ENCODE results near the gene BCKDHB.
A peak's percentile ranks its signal among the peaks of the same experiment; 100 is the strongest.

Gene BCKDHB

DNA sequence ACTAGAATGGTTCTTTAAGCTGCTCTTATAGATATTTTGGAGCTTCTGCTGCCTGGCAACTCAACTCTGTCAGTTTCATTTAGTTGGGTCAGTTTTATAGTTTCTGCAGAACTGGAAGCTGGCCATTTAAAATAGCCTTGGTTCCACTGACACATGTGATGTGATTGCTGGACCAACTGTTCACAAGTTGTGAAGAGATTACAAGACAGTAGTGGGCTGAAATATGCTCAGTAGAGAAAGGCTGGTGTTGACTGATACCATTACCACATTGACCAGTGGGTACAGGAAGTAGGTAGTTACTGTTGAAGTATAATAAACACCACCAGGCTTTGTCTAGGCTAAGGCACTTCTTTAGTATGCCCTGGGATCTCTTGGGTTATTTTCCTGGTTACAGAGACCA lies 39.0 kb downstream of the BCKDHB start:
- Histone ChIP-seq H3K4me1 (ENCODE audit: low read length) (peaks cover 39% of the 10 kb centered on the region), H4K20me1 (ENCODE audit: insufficient read depth, low read length) (no peaks in the 10 kb centered on the region), H3K4me3 (ENCODE audit: low read length) (no peak overlapping the region), H3K4me2 (ENCODE audit: low read depth, low read length) (no peak overlapping the region), H3K36me3 (replicated peaks; ENCODE audit: insufficient read depth, low read length) (no peaks in the 10 kb centered on the region), H3K9ac (ENCODE audit: low read length) (no peak overlapping the region), H3K79me2 (ENCODE audit: low read length) (no peaks in the 10 kb centered on the region), H3K9me2 (replicated peaks; ENCODE audit: insufficient read depth, low read length) (no peaks in the 10 kb centered on the region), H3F3A (ENCODE audit: insufficient read depth, low read length) (peaks cover 15% of the 10 kb centered on the region; the same call in 1 of the 2 replicates), H3K27me3 (replicated peaks; ENCODE audit: insufficient read depth, low read length) (no peaks in the 10 kb centered on the region), H3K9me3 (replicated peaks; ENCODE audit: insufficient read depth, low read length) (no peaks in the 10 kb centered on the region), H3K27ac (ENCODE audit: low read length) (peak overlapping the region; percentile 12; the same call in 1 of the 2 replicates), H2AFZ (ENCODE audit: low read length) (no peak overlapping the region)
- TF ChIP-seq EZH2phosphoT487 (IDR thresholded peaks at IDR 0.05; ENCODE audit: low read length), result no peak
- TF ChIP-seq, protein P1, sequence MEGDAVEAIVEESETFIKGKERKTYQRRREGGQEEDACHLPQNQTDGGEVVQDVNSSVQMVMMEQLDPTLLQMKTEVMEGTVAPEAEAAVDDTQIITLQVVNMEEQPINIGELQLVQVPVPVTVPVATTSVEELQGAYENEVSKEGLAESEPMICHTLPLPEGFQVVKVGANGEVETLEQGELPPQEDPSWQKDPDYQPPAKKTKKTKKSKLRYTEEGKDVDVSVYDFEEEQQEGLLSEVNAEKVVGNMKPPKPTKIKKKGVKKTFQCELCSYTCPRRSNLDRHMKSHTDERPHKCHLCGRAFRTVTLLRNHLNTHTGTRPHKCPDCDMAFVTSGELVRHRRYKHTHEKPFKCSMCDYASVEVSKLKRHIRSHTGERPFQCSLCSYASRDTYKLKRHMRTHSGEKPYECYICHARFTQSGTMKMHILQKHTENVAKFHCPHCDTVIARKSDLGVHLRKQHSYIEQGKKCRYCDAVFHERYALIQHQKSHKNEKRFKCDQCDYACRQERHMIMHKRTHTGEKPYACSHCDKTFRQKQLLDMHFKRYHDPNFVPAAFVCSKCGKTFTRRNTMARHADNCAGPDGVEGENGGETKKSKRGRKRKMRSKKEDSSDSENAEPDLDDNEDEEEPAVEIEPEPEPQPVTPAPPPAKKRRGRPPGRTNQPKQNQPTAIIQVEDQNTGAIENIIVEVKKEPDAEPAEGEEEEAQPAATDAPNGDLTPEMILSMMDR (IDR thresholded peaks at IDR 0.05; ENCODE audit: low read length), result no peak
- no peak for TF ChIP-seq EZH2 (optimal IDR thresholded peaks at IDR 0.05; ENCODE audit: low read depth, low read length)
- peak; percentile 29 for DNase-seq

DNA sequence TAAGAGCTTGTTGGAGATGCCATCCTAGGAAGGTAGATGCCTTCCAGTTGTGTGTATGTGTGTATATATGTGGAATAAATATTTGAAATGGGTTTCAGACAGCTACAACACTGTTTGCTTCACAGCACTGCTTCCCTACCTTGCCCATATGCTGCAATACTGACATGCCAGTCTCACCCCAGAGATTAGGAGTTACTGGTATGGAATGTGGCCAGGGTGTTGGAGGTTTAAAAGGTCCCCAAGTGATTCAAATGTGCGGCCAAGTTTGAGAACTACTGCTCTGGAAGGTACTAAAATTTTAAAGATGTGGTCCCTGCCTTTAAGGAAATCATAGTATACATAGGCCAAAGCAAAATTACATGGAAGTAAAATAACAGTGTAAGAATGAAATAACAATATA lies 39.5 kb downstream of the BCKDHB start:
- Histone ChIP-seq H2AFZ (ENCODE audit: low read length) (no peak overlapping the region), H3K27me3 (replicated peaks; ENCODE audit: insufficient read depth, low read length) (no peaks in the 10 kb centered on the region)
- TF ChIP-seq EZH2phosphoT487 (IDR thresholded peaks at IDR 0.05; ENCODE audit: low read length) (no peak), EZH2 (optimal IDR thresholded peaks at IDR 0.05; ENCODE audit: low read depth, low read length) (no peak)
- TF ChIP-seq, protein P1 (IDR thresholded peaks at IDR 0.05; ENCODE audit: low read length), result no peak

DNA sequence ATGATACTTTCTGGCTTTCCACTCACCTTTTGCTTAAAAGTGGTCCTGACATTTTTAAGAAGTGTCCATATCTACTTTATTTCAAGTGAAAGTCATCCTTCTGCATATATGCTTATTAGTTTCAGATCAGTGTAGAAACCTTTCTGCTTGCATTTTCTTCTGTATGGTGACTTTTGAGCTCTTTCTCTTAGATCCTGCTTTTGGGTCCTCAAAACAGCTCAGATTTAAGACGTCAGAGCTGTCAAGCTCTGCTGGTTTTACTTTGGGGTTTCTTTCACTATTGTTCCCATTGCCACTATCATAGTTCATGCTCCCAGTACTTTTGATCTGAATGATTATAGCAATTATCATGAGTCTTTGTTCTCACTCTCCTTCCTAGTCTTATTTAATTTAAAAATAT lies 41.7 kb downstream of the BCKDHB start:
- Histone ChIP-seq H4K20me1 (ENCODE audit: insufficient read depth, low read length) (no peaks in the 10 kb centered on the region), H3K4me2 (ENCODE audit: low read depth, low read length) (peak overlapping the region; percentile 16), H3K4me3 (ENCODE audit: low read length) (no peak overlapping the region), H3K4me1 (ENCODE audit: low read length) (peaks cover 39% of the 10 kb centered on the region), H3K9ac (ENCODE audit: low read length) (no peak overlapping the region), H2AFZ (ENCODE audit: low read length) (no peak overlapping the region), H3K27me3 (replicated peaks; ENCODE audit: insufficient read depth, low read length) (no peaks in the 10 kb centered on the region), H3K9me2 (replicated peaks; ENCODE audit: insufficient read depth, low read length) (no peaks in the 10 kb centered on the region), H3K9me3 (replicated peaks; ENCODE audit: insufficient read depth, low read length) (no peaks in the 10 kb centered on the region), H3K36me3 (replicated peaks; ENCODE audit: insufficient read depth, low read length) (no peaks in the 10 kb centered on the region), H3K79me2 (ENCODE audit: low read length) (no peaks in the 10 kb centered on the region), H3K27ac (ENCODE audit: low read length) (peak overlapping the region; percentile 4; the same call in 1 of the 2 replicates), H3F3A (ENCODE audit: insufficient read depth, low read length) (peaks cover 15% of the 10 kb centered on the region; the same call in 1 of the 2 replicates)
- no peak for TF ChIP-seq EZH2phosphoT487 (IDR thresholded peaks at IDR 0.05; ENCODE audit: low read length)
- TF ChIP-seq, protein P1 (IDR thresholded peaks at IDR 0.05; ENCODE audit: low read length), result no peak
- no peak for TF ChIP-seq EZH2 (optimal IDR thresholded peaks at IDR 0.05; ENCODE audit: low read depth, low read length)
- peak; percentile 48 for DNase-seq

More for the DNA sequence above, 39.5 kb downstream of the BCKDHB start:
- H3K27ac ChIP-seq (ENCODE audit: low read length), result peak overlapping the region; percentile 12; the same call in 1 of the 2 replicates
- no peak overlapping the region for H3K4me3 ChIP-seq (ENCODE audit: low read length)
- DNase-seq, result no peak
- no peaks in the 10 kb centered on the region for H3K9me3 ChIP-seq (replicated peaks; ENCODE audit: insufficient read depth, low read length)
- no peak overlapping the region for H3K9ac ChIP-seq (ENCODE audit: low read length)
- H3K36me3 ChIP-seq (replicated peaks; ENCODE audit: insufficient read depth, low read length), result no peaks in the 10 kb centered on the region
- peaks cover 15% of the 10 kb centered on the region; the same call in 1 of the 2 replicates for H3F3A ChIP-seq (ENCODE audit: insufficient read depth, low read length)
- peaks cover 39% of the 10 kb centered on the region for H3K4me1 ChIP-seq (ENCODE audit: low read length)
- H3K9me2 ChIP-seq (replicated peaks; ENCODE audit: insufficient read depth, low read length), result no peaks in the 10 kb centered on the region
- H3K79me2 ChIP-seq (ENCODE audit: low read length), result no peaks in the 10 kb centered on the region
- no peak overlapping the region for H3K4me2 ChIP-seq (ENCODE audit: low read depth, low read length)
- H4K20me1 ChIP-seq (ENCODE audit: insufficient read depth, low read length), result no peaks in the 10 kb centered on the region
